Left lung (tissue), 10 donors: Measurements from ENCODE around the gene CAMSAP1. TPM values are rescaled to one million over a fixed set of nuclear protein-coding genes. Genes with fewer than 3 reads are reported as not detected.

ENCODE experiments used
- ATAC-seq: fragments of 200-7000 bp; cut with Tn5 transposase; one replicate; pipeline ENCODE4 v1.9.1; 2020; ENCODE audit warnings: moderate library complexity
- DNase-seq, 4 donors: peaks; one replicate each; pipeline ENCODE4 v3.0.0-alpha.2; 2013 to 2020
- H3K27ac ChIP-seq, 2 donors: fragments of 200-600 bp; sonication (generic) in 1 of 2; one replicate each; pipeline versions ENCODE4 v1.5.0 to v1.8.0; 2020 to 2021
- H3K27me3 ChIP-seq, 2 donors: fragments of 200-600 bp; sonication (generic) in 1 of 2; one replicate each; pipeline versions ENCODE4 v1.5.0 to v1.8.0; 2020 to 2021
- H3K36me3 ChIP-seq, 2 donors: fragments of 200-600 bp; sonication (generic) in 1 of 2; one replicate each; pipeline versions ENCODE4 v1.5.0 to v1.8.0; 2020 to 2021
- H3K4me1 ChIP-seq, 2 donors: fragments of 200-600 bp; one replicate each; pipeline ENCODE4 v1.8.0; 2021
- H3K4me3 ChIP-seq, 2 donors: fragments of 200-600 bp; sonication (generic) in 1 of 2; one replicate each; pipeline versions ENCODE4 v1.5.0 to v1.8.0; 2020 to 2021; ENCODE audit warnings: mild to moderate bottlenecking in 1 of 2
- H3K9me3 ChIP-seq, 2 donors: fragments of 200-600 bp; sonication (generic) in 1 of 2; one replicate each; pipeline versions ENCODE4 v1.5.0 to v1.8.0; 2020 to 2021
- CTCF ChIP-seq, 2 donors: fragments of 200-600 bp; sonication (generic) in 1 of 2; IDR thresholded peaks; one replicate each; pipeline versions ENCODE4 v1.5.0 to v1.8.0; 2021; ENCODE audit warnings: antibody characterized with exemption in 2 of 2
- intact Hi-C, 2 donors: fragments of 100-400 bp; cut with DNase I; formaldehyde crosslinking; loops; one replicate each; pipeline versions ENCODE4 v1.11.2 to v1.14.2; 2022
- polyA plus RNA-seq, 6 donors: library from polyadenylated mRNA; unstranded; fragments of 120-200 nt; gene quantifications; one replicate each; pipeline ENCODE4 v1.2.1, GENCODE V29; 2013; ENCODE audit not compliant: insufficient read length in 6 of 6
- total RNA-seq, 2 donors: library from RNA; stranded (reverse); fragmentation: NEBNext Ultra II Directional; extraction: Animal tissue kit (Norgen Biotek cat#: 25700); gene quantifications; one replicate each; pipeline ENCODE4 v1.2.1, GENCODE V29; 2021
- donor health status: DM: no; HTN: yes; CAD: no.
- donor health status: DM: no; HTN: no; CAD: no.

The CAMSAP1 gene
- total and polyA plus RNA-seq, 8 donors, result 20.4 to 27.0 (median 24.0) TPM

- ATAC-seq (no peak), DNase-seq (no peak)
- intact Hi-C loops, result no loop called here
- TF ChIP-seq CTCF (IDR thresholded peaks at IDR 0.05), result no peak
- no peak overlapping the region for H3K27ac ChIP-seq
- H3K4me3 ChIP-seq, result no peak overlapping the region
- no peaks in the 10 kb centered on the region for H3K36me3 ChIP-seq
- H3K27me3 ChIP-seq, result peaks cover 0 to 13% of the 10 kb centered on the region in 2 donors
- peaks cover 0 to 19% of the 10 kb centered on the region in 2 donors for H3K9me3 ChIP-seq
- no peaks in the 10 kb centered on the region for H3K4me1 ChIP-seq
These were observed 145.5 kb downstream of the CAMSAP1 start for GRCh38 chr9:135761845-135762168.

- DNase-seq, result no peak
- intact Hi-C loops, result no loop called here
- no peaks in the 10 kb centered on the region for H3K36me3 ChIP-seq
These were observed 146.0 kb downstream of the CAMSAP1 start for GRCh38 chr9:135761150-135761844.

DNA sequence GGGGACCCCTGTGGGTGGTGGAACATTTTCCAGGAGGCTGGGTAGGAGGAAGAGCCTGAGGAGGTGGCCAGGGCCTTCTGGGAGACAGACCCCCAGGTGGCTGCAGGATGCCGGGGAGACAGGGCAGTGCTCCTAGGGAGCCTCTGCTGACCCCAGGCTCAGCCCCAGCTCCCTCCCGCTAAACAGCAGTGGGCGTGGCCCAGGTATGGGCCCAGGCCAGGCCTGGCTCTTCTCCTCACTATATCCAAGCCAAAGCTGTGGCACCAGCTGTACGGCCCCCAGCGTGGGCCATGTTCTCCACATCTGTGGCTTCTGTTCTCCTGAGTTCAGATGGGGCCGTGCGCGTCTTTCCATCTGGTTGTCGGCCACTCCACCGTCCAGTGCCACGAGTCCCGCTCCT is 146.9 kb downstream of the CAMSAP1 start:
- DNase-seq (no peak), ATAC-seq (no peak)
- TF ChIP-seq CTCF (IDR thresholded peaks at IDR 0.05), result no peak
- H3K27ac ChIP-seq, result no peak overlapping the region
- H3K27me3 ChIP-seq, result peaks cover 0 to 13% of the 10 kb centered on the region in 2 donors
- H3K9me3 ChIP-seq, result peaks cover 0 to 7% of the 10 kb centered on the region in 2 donors
- no peaks in the 10 kb centered on the region for H3K36me3 ChIP-seq
- no peaks in the 10 kb centered on the region for H3K4me1 ChIP-seq
- intact Hi-C loops, result no loop called here
- H3K4me3 ChIP-seq, result no peak overlapping the region

More at GRCh38 chr9:135761150-135761844, 146.0 kb downstream of the CAMSAP1 start:
- Histone ChIP-seq H3K4me3 (no peak overlapping the region), H3K4me1 (no peaks in the 10 kb centered on the region), H3K27ac (no peak overlapping the region), H3K27me3 (peaks cover 0 to 13% of the 10 kb centered on the region in 2 donors), H3K9me3 (peaks cover 0 to 14% of the 10 kb centered on the region in 2 donors)
- no peak for ATAC-seq
- TF ChIP-seq CTCF (IDR thresholded peaks at IDR 0.05), result no peak

GRCh38 chr9:135759676-135760300 is 147.6 kb downstream of the CAMSAP1 start:
- Histone ChIP-seq H3K4me3 (no peak overlapping the region), H3K9me3 (peaks cover 0 to 2% of the 10 kb centered on the region in 2 donors), H3K27me3 (peaks cover 0 to 17% of the 10 kb centered on the region in 2 donors), H3K27ac (no peak overlapping the region), H3K4me1 (no peaks in the 10 kb centered on the region), H3K36me3 (no peaks in the 10 kb centered on the region)
- no peak for TF ChIP-seq CTCF (IDR thresholded peaks at IDR 0.05)
- ATAC-seq (no peak), DNase-seq (no peak)
- intact Hi-C loops, result no loop called here

DNA sequence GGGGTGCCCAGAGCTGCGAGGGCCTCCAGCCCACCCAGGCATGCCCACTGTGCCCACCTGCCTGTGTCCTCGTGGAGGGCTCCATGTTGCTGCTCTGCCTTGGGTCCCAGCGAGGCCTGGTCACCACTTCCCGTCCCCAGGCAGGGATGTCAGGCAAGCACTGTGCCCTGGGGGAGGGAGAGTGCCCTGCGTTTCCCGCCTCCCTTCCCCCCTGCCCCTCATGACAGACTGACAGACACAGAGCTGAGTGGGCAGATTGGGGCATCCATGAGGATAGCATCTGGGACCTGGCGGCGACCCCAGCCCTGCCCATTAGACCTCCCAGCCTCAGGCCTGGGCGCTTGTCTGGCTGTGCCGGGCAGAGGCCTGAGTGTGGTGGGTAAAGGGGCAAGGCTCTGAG is 148.5 kb downstream of the CAMSAP1 start:
- Histone ChIP-seq H3K27ac (no peak overlapping the region), H3K4me1 (no peaks in the 10 kb centered on the region), H3K36me3 (no peaks in the 10 kb centered on the region), H3K9me3 (peaks cover 0 to 2% of the 10 kb centered on the region in 2 donors), H3K4me3 (no peak overlapping the region), H3K27me3 (peaks cover 0 to 21% of the 10 kb centered on the region in 2 donors)
- DNase-seq, result no peak
- intact Hi-C loops, result no loop called here
- TF ChIP-seq CTCF (IDR thresholded peaks at IDR 0.05), result no peak
- no peak for ATAC-seq

Other genes starting within 250 kb of the CAMSAP1 start
- gene LCN9, start 244.2 kb downstream of the CAMSAP1 start, total RNA-seq, result not detected
- not detected for gene LCN9, start 244.2 kb downstream of the CAMSAP1 start, polyA plus RNA-seq
- gene SOHLH1, start 208.1 kb downstream of the CAMSAP1 start, total RNA-seq, result not detected
- not detected for gene SOHLH1, start 208.1 kb downstream of the CAMSAP1 start, polyA plus RNA-seq
- under 1 TPM; 0.26 to 0.55 TPM for gene KCNT1, start 205.4 kb downstream of the CAMSAP1 start, total RNA-seq
- gene KCNT1, start 205.4 kb downstream of the CAMSAP1 start, polyA plus RNA-seq, result under 1 TPM; 0.26 to 0.89 (median 0.41) TPM
- 10 to 100 TPM; 28.5 to 40.2 TPM for gene UBAC1, start 53.8 kb upstream of the CAMSAP1 start, total RNA-seq
- gene UBAC1, start 53.8 kb upstream of the CAMSAP1 start, polyA plus RNA-seq, result 10 to 100 TPM; 29.7 to 36.7 (median 33.5) TPM
- 10 to 100 TPM; 25.2 to 29.5 TPM for gene NACC2, start 187.7 kb upstream of the CAMSAP1 start, total RNA-seq
- gene NACC2, start 187.7 kb upstream of the CAMSAP1 start, polyA plus RNA-seq, result 1 to 10 TPM; 3.6 to 7.4 (median 5.3) TPM
- 10 to 100 TPM; 30.4 to 42.1 TPM for gene TMEM250, start 211.3 kb upstream of the CAMSAP1 start, total RNA-seq
- 10 to 100 TPM; 10.7 to 19.0 (median 16.0) TPM for gene TMEM250, start 211.3 kb upstream of the CAMSAP1 start, polyA plus RNA-seq